HG03135 (cell line): ENCODE data around the gene SPEM1.

Experiments
- ATAC-seq: cut with Tn5 transposase; IDR thresholded peaks from one replicate; pipeline ENCODE4 v1.9.1; 2021; ENCODE audit warnings: mild to moderate bottlenecking, moderate library complexity; ENCODE audit not compliant: unreplicated experiment

SPEM1 gene

DNA sequence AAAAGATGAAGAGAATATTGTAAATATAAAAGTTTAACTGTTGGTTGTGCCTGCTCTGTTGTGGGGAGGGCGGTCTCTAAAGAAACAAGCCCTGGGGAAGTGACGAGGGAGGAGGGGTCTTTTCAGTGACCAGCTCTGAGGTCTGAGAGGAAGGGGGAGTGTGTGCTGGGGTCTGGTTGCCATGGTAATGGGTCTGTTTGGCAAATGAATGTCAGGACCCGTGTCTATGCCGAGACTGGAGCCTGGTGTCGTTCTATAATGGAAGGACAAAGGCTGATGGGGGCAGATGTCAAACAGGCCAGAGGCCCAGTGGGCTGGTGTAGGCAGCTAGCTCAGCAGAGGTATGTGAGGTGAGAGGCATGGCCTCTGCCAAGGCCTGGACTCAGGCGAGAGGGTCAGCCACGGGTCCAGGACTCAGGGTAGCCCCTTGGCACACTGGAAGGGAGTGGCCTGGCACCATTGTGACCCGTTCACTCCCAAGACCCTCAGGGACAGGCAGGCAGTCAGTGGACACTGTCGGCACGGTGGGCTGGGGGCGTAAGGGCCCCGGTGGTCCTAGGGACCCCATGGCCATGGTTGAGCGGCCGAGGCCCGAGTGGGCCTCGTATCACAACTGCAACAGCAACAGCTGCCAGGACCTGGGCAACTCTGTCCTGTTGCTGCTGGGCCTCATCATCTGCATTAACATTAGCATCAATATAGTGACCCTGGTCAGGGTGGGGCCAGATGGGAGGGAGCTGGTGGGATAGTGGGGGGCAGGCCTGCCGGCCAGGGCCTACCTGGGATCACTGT is at the start of gene SPEM1:
TSS of gene SPEM1 (plus strand) at position 506 of the 792 bp plus-strand sequence. CDS start at position 567, 61 bp downstream.
- ATAC-seq, result no peak

DNA sequence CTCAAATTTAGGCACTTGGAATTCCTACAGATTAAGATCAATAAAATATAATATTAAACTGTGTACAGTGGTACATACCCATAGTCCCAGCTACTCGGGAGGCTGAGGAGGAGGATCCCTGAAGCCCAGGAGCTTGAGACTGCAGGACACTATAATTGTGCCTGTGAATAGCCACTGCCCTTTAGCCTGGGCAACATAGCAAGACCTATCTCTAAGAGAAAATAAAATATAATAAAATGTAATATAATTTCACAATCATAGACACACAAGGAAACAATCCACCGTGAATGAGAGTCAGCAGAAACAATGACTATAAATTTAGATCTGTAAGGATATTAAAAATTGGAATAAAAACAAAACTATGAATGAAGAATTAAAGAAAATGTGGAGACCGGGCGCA is 49.3 kb upstream of the SPEM1 start:
- no peak for ATAC-seq

GRCh38 chr17:7374353-7374752 is 45.8 kb upstream of the SPEM1 start:
- ATAC-seq, result no peak

DNA sequence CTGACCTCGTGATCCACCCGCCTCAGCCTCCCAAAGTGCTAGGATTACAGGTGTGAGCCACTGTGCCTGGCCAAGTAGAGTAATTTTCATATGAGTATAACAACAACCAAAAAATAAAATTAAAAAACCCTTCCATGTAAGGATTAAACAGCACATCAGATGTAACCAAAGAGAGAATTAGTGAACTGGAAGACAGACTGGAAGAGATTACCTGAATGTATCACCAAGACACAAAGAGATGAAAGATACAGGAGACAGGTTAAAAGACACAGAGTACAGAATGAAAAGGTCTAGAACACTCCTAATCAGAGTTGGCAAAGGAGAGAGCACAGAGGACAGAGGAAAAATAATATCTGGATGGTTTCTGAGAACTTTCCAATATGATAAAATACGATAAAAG is 41.0 kb upstream of the SPEM1 start:
- ATAC-seq, result no peak

DNA sequence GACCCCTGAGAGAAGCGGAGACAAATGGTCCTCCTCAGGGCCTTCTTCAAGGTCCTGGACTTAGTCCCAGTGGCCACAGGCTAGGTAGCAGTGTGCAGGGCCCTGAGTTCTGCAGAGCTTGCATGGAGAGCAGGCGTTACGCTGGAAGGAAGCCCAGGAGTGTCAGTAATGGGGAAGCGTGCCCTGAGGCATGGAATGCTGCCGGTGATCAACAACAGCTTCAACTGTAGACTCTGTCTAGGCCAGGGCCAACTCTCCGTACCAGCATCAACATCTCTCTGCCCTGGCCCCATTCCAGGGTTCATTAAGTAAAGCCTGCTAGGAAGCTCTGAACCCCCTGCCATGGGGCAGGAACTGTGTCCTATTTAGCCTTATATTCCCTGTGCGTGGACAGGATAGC is 39.8 kb upstream of the SPEM1 start:
- no peak for ATAC-seq

- no peak for ATAC-seq
These were observed 39.1 kb upstream of the SPEM1 start, which contains the start of gene TNK1 for GRCh38 chr17:7380855-7381683. TSS of gene TNK1 (plus strand) at chr17:7381089. CDS start at chr17:7382927, 1,838 bp downstream.

- no peak for ATAC-seq
These were observed 37.2 kb upstream of the SPEM1 start for GRCh38 chr17:7382901-7383300.

- no peak for ATAC-seq
These were observed 36.8 kb upstream of the SPEM1 start for GRCh38 chr17:7383371-7383741.

DNA sequence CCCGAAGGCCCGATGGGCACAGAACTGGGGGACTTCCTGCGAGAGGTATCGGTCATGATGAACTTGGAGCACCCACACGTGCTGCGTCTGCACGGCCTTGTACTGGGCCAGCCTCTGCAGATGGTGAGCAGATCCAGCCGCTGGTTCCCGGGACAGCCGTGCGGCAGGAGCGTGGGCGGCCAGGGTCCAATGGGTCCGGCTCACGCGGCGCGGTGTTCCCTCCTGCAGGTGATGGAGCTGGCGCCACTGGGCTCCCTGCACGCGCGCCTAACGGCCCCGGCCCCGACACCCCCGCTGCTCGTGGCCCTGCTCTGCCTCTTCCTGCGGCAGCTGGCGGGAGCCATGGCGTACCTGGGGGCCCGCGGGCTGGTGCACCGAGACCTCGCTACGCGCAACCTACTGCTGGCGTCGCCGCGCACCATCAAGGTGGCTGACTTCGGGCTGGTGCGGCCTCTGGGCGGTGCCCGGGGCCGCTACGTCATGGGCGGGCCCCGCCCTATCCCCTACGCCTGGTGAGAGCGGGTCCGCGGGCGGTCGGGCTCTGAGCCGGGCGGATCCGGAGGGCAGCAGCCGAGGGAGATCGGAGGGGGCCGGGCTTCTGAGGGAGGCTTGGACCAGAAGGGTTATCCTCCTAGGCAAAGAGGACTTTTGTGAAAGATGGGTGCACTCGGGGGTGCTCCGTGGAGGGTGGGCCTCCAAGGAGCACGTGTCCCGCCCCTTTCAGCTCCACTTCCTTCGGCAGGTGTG is 36.2 kb upstream of the SPEM1 start:
- ATAC-seq, result peak; percentile 68

- no peak for ATAC-seq
These were observed 35.5 kb upstream of the SPEM1 start for GRCh38 chr17:7384489-7385081.

DNA sequence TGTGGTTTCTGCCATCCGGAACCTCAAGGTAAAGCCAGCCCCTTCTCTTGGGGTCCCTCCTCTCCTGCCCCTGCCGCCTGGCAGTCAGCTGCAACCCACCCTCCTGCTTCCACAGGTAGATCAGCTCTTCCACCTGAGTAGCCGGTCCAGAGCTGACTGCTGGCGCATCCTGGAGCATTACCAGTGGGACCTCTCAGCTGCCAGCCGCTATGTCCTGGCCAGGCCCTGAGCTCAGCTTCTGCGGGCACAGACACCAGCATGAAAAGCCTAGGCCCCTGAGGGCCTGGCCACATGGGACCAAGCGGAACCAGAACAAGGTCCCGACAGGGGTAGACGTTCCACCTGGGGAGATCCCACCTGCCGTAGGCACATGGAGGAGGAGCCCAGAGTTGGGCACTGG is 31.3 kb upstream of the SPEM1 start:
- ATAC-seq, result no peak

DNA sequence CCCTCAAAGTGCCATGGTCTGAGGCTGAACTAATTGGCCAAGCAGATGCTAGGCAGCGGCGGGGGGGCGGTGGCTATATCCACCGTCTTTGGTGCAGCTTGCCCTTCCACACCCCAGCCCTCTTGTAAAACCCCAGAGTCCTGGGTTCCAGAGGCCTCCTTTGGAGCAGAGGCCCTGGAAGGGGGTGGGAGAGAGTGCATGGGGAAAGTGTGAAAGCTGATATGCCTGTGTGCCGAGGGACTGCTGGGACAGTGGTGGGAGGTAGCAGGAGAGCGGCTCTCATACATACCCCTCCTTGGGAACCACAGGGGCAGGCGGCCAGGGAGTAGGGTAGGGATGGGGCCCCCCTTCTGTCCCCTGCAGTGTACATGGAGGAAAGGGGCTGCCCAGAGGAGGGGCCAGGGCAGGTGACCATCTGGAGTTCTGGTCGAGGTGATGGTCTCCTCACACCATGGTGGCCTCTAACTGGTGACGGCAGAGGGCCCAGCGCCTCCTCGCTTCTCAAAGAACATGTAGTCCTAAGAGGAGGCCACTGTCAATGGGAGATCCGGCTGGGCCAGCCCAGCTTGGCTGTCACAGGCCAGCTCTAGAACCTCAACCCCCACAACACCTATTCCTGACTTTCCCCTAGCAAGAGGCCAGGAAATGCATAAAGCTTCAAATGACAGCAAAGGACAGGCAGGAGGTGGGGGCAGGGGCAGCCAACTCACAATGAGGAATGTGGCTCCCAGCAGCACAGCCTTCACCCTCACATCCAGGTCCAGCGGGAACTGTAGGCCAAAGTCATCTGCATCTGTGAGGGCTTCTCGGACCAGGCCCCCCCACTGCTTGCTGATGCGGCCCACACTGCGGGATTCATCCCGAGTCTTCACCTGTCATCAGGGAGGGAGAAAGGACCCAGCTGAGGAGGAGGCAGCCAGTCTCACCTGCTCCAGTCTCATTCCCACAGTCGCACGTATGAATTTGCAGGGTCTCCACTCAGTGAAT is 29.9 kb upstream of the SPEM1 start:
- ATAC-seq, result no peak

DNA sequence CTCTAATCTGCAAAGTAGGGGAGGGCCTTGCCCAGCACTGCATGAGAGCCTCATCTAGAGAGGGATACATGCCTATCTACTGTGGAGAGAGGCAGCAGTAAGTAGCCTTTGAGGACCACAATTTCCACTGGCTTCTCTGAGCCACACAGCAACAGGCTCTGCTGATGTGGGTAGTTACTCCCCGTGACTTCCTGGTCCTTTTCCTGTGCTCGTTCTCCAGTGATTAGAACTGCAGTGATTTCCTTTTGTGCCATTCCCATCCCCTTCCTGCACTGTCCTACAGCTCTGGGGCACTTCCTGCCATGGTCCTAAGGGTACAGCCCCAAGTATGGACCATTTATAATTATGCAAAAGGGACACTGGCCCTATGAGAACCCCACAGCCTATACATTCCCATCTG is 28.8 kb upstream of the SPEM1 start:
- no peak for ATAC-seq

DNA sequence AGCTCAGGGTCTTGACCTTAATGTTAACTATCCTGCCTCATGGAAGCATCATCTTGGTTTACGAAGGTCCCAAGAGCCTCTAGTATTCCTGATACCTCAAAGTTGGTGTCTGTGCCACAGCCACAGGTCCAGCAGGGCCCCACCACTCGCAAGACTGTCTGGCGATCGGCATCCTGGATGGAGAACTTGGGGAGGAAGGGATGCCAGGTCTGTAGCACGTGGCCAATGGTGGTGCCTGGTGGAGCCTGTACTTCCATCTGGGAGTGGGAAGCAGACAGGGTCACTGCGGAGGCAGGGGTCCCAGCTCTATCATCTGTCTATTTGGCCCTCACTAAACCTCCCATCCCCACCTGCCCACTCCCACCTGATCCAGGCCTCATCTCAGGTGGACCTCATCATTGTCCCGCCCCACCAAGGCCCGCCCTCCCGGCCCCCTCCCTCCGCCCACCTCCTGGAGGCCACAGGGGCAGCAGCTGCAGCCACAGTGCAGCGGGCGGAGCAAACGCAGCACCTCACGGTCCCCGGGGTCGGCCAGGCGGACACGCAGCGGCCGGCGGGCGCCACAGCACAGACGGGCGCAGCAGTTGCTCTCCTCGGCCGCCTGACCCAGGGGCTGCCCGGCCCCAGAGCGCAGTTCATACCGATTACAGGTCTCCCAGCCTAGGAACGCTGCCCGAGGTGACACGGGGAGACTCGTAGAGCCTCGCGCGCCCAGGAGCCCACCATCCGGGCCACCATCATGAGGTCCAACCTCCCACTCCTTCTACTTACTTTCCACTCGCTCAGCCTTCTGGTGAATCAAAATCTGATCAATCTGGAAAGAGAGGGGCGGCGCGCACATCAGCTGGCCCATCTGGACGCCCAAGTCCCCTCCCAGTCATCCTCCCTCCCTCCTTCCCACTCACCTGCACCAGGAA is 27.2 kb upstream of the SPEM1 start:
- no peak for ATAC-seq

GRCh38 chr17:7393613-7394451 is 26.3 kb upstream of the SPEM1 start:
- peak; percentile 39 for ATAC-seq

GRCh38 chr17:7394452-7395191 is 25.5 kb upstream of the SPEM1 start, which contains the start of gene PLSCR3:
TSS of gene PLSCR3 (minus strand) at chr17:7394525. CDS start at chr17:7394110, 415 bp downstream.
- peak; percentile 77 for ATAC-seq

DNA sequence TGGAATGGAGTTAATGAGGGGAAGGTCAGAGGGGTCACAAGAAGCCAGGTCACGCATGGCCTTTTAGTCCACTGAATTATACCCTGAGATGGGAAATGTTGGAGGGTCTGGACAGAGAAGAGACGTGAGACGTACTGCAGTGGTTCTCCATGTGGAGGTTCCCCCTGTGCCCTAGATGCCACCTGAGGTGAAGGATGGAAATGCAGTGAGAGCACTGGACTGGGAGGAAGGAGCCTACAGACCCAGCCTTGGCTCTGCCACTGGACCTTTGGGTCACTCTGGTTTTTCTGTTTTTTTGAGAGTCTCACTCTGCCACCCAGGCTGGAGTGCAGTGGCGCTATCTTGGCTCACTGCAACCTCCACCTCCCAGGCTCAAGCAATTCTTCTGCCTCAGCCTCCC is 24.0 kb upstream of the SPEM1 start:
- no peak for ATAC-seq
